K562 (cell line): ENCODE results near the gene TMEM200B.

Source experiments
- ARID2 ChIP-seq: fragments of 450-650 bp; IDR thresholded peaks from 2 replicates; pipeline ENCODE4 v1.6.1; 2017; ENCODE audit warnings: antibody characterized with exemption, mild to moderate bottlenecking
- ATF1 ChIP-seq, 2 experiments: fragments of 450-650 bp in 1 of 2; IDR thresholded peaks; 2 replicates each; pipeline ENCODE4 v1.6.1; 2016; ENCODE audit warnings: missing compliant biosample characterization in 1 of 2, missing genetic modification characterization in 1 of 2
- EP300 ChIP-seq: IDR thresholded peaks from 2 replicates; pipeline ENCODE4 v1.6.1; 2012; ENCODE audit warnings: low read length, improper control_type of control experiment
- ERF ChIP-seq: fragments of 450-650 bp; formaldehyde crosslinking; IDR thresholded peaks from 2 replicates; pipeline ENCODE4 v1.4.0; 2020; ENCODE audit warnings: mild to moderate bottlenecking, mixed read lengths
- JUN ChIP-seq, 2 experiments: sonication (generic) in 1 of 2; formaldehyde crosslinking in 1 of 2; IDR thresholded peaks; 2 replicates each; pipeline versions ENCODE4 v1.6.1 to v1.8.0; 2012 to 2022; ENCODE audit warnings: borderline replicate concordance in 2 of 2, mild to moderate bottlenecking in 2 of 2, improper control_type of control experiment in 1 of 2, low read depth in 1 of 2, low read length in 1 of 2, missing genetic modification reagents in 1 of 2
- MAFG ChIP-seq: fragments of 450-650 bp; conservative IDR thresholded peaks from 2 replicates; pipeline ENCODE4 v1.6.1; 2016; ENCODE audit warnings: missing genetic modification characterization, missing compliant biosample characterization
- TCF7L2 ChIP-seq: fragments of 150-350 bp; IDR thresholded peaks from 2 replicates; pipeline ENCODE4 v1.6.1; 2016; ENCODE audit warnings: low read depth, mild to moderate bottlenecking, low read length, moderate library complexity
- ZNF175 ChIP-seq: fragments of 200-800 bp; sonication (Bioruptor generic); IDR thresholded peaks from 2 replicates; pipeline ENCODE4 v1.6.1; 2016; ENCODE audit warnings: low read depth, mild to moderate bottlenecking, missing genetic modification characterization, missing compliant biosample characterization
- TF ChIP-seq, protein P1 (sequence below): sonication (generic); formaldehyde crosslinking; IDR thresholded peaks from 2 replicates; pipeline ENCODE4 v1.8.1; 2023; ENCODE audit warnings: mild to moderate bottlenecking, missing genetic modification reagents
- TF ChIP-seq, protein P2 (sequence below): sonication (generic); formaldehyde crosslinking; IDR thresholded peaks from 2 replicates; pipeline ENCODE4 v1.9.0; 2022; ENCODE audit warnings: mild to moderate bottlenecking, missing genetic modification reagents
- TF ChIP-seq, protein P3 (sequence below): sonication (generic); formaldehyde crosslinking; IDR thresholded peaks from 2 replicates; pipeline ENCODE4 v1.8.1; 2022; ENCODE audit warnings: missing genetic modification reagents

DNA sequence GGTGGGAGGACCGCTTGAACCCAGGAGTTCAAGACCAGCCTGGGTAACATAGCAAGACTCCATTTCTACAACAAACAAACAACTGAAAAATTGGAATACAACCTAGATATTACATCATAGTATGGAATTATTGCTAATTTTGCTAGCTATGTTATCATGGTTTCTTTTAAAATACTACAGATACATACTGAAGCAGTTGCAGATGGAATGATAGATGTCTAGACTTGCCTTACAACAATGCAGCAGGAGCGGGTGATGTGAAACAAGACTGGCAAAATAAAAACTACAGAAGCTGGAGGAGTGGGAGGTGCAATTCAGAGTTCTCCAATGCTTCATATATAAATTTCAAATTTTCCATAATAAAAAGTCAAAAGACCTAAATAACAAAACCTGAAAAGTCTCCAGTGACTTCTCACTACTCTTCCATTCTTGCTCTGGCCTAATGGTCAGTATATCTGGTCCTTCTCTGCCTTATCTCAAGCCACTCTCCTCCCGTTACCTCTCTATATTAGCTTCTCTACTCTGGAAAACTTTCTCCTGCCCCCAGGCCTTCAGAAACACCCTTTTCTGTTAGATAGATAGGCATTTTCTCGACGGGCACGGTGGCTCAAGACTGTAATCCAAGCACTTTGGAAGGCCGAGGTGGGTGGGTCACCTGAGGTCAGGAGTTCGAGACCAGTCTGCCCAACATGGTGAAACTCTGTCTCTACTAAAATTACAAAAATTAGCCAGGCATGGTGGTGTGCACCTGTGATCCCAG is 28.5 kb upstream of the TMEM200B start:
- no peak for TF ChIP-seq TCF7L2
- TF ChIP-seq ERF (CRISPR knock-in tag) = no peak
- no peak for TF ChIP-seq ARID2
- TF ChIP-seq JUN (IDR thresholded peaks at IDR 0.05; ENCODE audit: borderline replicate concordance, low read depth, low read length) = no peak
- TF ChIP-seq JUN (CRISPR knock-in tag; IDR thresholded peaks at IDR 0.05; ENCODE audit: borderline replicate concordance) = no peak
- TF ChIP-seq, protein P1, sequence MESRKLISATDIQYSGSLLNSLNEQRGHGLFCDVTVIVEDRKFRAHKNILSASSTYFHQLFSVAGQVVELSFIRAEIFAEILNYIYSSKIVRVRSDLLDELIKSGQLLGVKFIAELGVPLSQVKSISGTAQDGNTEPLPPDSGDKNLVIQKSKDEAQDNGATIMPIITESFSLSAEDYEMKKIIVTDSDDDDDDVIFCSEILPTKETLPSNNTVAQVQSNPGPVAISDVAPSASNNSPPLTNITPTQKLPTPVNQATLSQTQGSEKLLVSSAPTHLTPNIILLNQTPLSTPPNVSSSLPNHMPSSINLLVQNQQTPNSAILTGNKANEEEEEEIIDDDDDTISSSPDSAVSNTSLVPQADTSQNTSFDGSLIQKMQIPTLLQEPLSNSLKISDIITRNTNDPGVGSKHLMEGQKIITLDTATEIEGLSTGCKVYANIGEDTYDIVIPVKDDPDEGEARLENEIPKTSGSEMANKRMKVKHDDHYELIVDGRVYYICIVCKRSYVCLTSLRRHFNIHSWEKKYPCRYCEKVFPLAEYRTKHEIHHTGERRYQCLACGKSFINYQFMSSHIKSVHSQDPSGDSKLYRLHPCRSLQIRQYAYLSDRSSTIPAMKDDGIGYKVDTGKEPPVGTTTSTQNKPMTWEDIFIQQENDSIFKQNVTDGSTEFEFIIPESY (CRISPR knock-in tag) = no peak
- no peak for TF ChIP-seq ZNF175
- TF ChIP-seq, protein P2, sequence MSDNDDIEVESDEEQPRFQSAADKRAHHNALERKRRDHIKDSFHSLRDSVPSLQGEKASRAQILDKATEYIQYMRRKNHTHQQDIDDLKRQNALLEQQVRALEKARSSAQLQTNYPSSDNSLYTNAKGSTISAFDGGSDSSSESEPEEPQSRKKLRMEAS (CRISPR knock-in tag) = no peak
- TF ChIP-seq ATF1 (CRISPR knock-in tag; IDR thresholded peaks at IDR 0.05) = no peak
- TF ChIP-seq ATF1 (tag; IDR thresholded peaks at IDR 0.05) = no peak
- TF ChIP-seq, protein P3, sequence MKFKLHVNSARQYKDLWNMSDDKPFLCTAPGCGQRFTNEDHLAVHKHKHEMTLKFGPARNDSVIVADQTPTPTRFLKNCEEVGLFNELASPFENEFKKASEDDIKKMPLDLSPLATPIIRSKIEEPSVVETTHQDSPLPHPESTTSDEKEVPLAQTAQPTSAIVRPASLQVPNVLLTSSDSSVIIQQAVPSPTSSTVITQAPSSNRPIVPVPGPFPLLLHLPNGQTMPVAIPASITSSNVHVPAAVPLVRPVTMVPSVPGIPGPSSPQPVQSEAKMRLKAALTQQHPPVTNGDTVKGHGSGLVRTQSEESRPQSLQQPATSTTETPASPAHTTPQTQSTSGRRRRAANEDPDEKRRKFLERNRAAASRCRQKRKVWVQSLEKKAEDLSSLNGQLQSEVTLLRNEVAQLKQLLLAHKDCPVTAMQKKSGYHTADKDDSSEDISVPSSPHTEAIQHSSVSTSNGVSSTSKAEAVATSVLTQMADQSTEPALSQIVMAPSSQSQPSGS (CRISPR knock-in tag) = no peak
- no peak for TF ChIP-seq EP300
- no peak for TF ChIP-seq MAFG (tag)
